CD8-positive, alpha-beta memory T cell (primary cell): ENCODE data around the gene CKB. TPM values are rescaled to one million over a fixed set of nuclear protein-coding genes. Genes with fewer than 3 reads are reported as not detected.

ENCODE experiments used
- CTCF ChIA-PET: fragments of 350-600 bp; sonication (Branson Sonifier 250); formaldehyde crosslinking; loops from one replicate; lab custom pipeline; 2021; ENCODE audit warnings: antibody characterized with exemption; lab: Charles Lee
- POLR2A ChIA-PET: fragments of 350-600 bp; sonication (Branson Sonifier 250); formaldehyde crosslinking; loops from one replicate; lab custom pipeline; 2021; ENCODE audit warnings: antibody characterized with exemption; lab: Charles Lee
- DNase-seq, 5 donors: peaks; one replicate each; pipeline versions ENCODE4 v3.0.0 to v3.0.0-alpha.2; 2020 to 2022; ENCODE audit warnings: mixed read lengths in 1 of 5
- H3K27ac ChIP-seq: one replicate; pipeline ENCODE4 v1.7.0; 2013; ENCODE audit warnings: low read depth, mild to moderate bottlenecking, low read length, moderate library complexity
- H3K27me3 ChIP-seq: 2 replicates; pipeline ENCODE4 v1.7.0; 2013; ENCODE audit warnings: low read length, mild to moderate bottlenecking; ENCODE audit not compliant: insufficient read depth, poor library complexity, severe bottlenecking
- H3K36me3 ChIP-seq: 2 replicates; pipeline ENCODE4 v1.7.0; 2013; ENCODE audit warnings: mild to moderate bottlenecking, low read length, moderate library complexity; ENCODE audit not compliant: insufficient read depth
- H3K4me1 ChIP-seq: 2 replicates; pipeline ENCODE4 v1.7.0; 2013; ENCODE audit warnings: mild to moderate bottlenecking, low read length, moderate library complexity; ENCODE audit not compliant: insufficient read depth
- H3K4me3 ChIP-seq: 2 replicates; pipeline ENCODE4 v1.7.0; 2013; ENCODE audit warnings: mild to moderate bottlenecking, low read length
- H3K9me3 ChIP-seq: 2 replicates; pipeline ENCODE4 v1.7.0; 2013; ENCODE audit warnings: mild to moderate bottlenecking, low read length
- H3K27ac Mint-ChIP-seq, 8 donors: one replicate each; pipeline ENCODE4 v1.8.0; 2020 to 2021; ENCODE audit warnings: mixed read lengths in 8 of 8, mild to moderate bottlenecking in 6 of 8, inconsistent platforms in 3 of 8, moderate library complexity in 3 of 8
- H3K27me3 Mint-ChIP-seq, 2 donors: one replicate each; pipeline ENCODE4 v1.8.0; 2020 to 2021; ENCODE audit warnings: mixed read lengths in 2 of 2, mild to moderate bottlenecking in 1 of 2, moderate library complexity in 1 of 2
- H3K36me3 Mint-ChIP-seq, 3 donors: one replicate each; pipeline ENCODE4 v1.8.0; 2020 to 2021; ENCODE audit warnings: mixed read lengths in 3 of 3, inconsistent platforms in 1 of 3, mild to moderate bottlenecking in 1 of 3
- H3K4me1 Mint-ChIP-seq, 3 donors: one replicate each; pipeline ENCODE4 v1.8.0; 2020 to 2021; ENCODE audit warnings: mixed read lengths in 3 of 3, inconsistent platforms in 1 of 3, mild to moderate bottlenecking in 1 of 3
- H3K4me3 Mint-ChIP-seq, 7 donors: one replicate each; pipeline ENCODE4 v1.8.0; 2020 to 2021; ENCODE audit warnings: mixed read lengths in 7 of 7, mild to moderate bottlenecking in 6 of 7, moderate library complexity in 4 of 7, inconsistent platforms in 2 of 7
- H3K9me3 Mint-ChIP-seq, 5 donors: one replicate each; pipeline ENCODE4 v1.8.0; 2020 to 2022; ENCODE audit warnings: mixed read lengths in 5 of 5, mild to moderate bottlenecking in 3 of 5, moderate library complexity in 2 of 5, inconsistent platforms in 1 of 5
- polyA plus RNA-seq: library from polyadenylated mRNA; unstranded; fragments of 300-500 nt; fragmentation: Illumina TruSeq; gene quantifications from one replicate; pipeline ENCODE4 v1.2.3, GENCODE V29; 2021
- total RNA-seq, 2 experiments: library from RNA; stranded (reverse); gene quantifications; one replicate each; pipeline ENCODE4 v1.2.3, GENCODE V29; 2021

The CKB gene
- total and polyA plus RNA-seq, 3 experiments from 2014 or later: 1.1 to 2.7 (median 1.5) TPM

DNA sequence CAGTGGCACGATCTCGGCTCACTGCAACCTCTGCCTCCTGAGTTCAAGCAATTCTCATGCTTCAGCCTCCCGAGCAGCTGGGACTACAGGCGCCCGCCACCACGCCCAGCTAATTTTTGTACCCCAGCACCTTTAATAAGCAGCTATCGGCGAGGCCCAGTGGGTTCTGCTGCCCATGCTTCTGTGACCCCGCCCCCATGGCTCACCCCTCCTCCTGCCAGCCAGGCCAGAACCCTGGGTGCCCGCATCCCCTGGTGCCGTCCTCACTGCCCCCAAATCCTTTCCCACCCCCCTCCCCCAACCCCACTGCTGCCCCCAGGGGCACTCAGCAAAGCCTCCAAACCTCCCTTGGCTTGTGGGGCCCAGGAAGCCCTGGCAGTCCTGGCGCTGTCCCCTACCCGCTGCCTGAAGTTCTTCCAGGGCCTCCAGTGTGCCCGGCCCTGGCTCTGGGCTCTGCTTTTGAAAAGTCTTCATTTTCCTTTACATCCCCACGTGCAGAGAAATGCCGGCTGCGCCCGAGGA, 25.4 kb upstream of the CKB start:
- peak overlapping the region in 1 of 7 donors; percentile 54 for H3K4me3 Mint-ChIP-seq
- H3K4me1 Mint-ChIP-seq: peaks cover 2 to 13% (median 4%) of the 10 kb centered on the region in 3 donors
- Histone ChIP-seq H3K4me3 (no peak overlapping the region), H3K4me1 (no peaks in the 10 kb centered on the region), H3K27me3 (no peaks in the 10 kb centered on the region), H3K36me3 (no peaks in the 10 kb centered on the region), H3K9me3 (no peaks in the 10 kb centered on the region), H3K27ac (no peak overlapping the region)
- POLR2A ChIA-PET: no interaction called here
- no peak for DNase-seq
- no peaks in the 10 kb centered on the region for H3K27me3 Mint-ChIP-seq
- CTCF ChIA-PET: interaction anchor here (1.2 to 9.0 kb wide), 2 partner anchors 29 to 33 kb away, joined by 3 to 61 read pairs; no protein-coding TSS in a partner anchor
- H3K9me3 Mint-ChIP-seq: no peaks in the 10 kb centered on the region
- peaks cover 0 to 14% (median 0%) of the 10 kb centered on the region in 3 donors for H3K36me3 Mint-ChIP-seq
- H3K27ac Mint-ChIP-seq: peak overlapping the region in 1 of 8 donors; percentile 24

DNA sequence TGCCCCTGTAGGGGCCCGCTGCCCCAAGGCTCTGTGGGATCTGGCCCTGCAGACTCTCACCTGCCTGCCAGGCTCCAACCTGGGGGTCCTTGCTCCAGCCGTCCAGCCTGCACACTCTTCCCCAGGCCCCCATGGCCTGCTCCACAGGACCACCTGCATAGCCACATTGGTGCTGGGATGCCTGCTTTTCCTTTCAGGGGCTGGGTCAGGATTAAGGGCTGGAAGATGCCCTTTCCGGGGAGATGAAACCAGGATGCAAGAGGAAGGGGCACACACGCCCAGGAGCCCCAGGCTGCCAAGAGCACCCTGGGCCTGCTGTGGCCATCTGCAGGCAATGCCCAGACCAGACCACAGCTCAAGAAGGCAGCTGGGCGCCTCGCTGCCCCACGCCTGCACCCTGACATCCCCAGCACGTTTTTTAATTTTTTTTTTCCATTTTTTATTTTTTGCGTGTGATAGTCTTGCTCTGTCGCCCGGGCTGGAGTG, 24.9 kb upstream of the CKB start:
- Mint-ChIP-seq H3K36me3 (peaks cover 0 to 10% (median 0%) of the 10 kb centered on the region in 3 donors), H3K27ac (no peak overlapping the region), H3K9me3 (no peaks in the 10 kb centered on the region), H3K27me3 (no peaks in the 10 kb centered on the region), H3K4me3 (peak overlapping the region in 1 of 7 donors; percentile 54), H3K4me1 (peaks cover 1 to 12% (median 4%) of the 10 kb centered on the region in 3 donors)
- CTCF ChIA-PET: interaction anchor here (0.6 to 9.0 kb wide), 7 partner anchors 11 to 61 kb away, joined by 3 to 61 read pairs (median 3); no protein-coding TSS in a partner anchor
- H3K36me3 ChIP-seq: no peaks in the 10 kb centered on the region
- no peaks in the 10 kb centered on the region for H3K27me3 ChIP-seq
- POLR2A ChIA-PET: no interaction called here
- H3K4me1 ChIP-seq: no peaks in the 10 kb centered on the region
- H3K4me3 ChIP-seq: no peak overlapping the region
- no peaks in the 10 kb centered on the region for H3K9me3 ChIP-seq
- H3K27ac ChIP-seq: no peak overlapping the region
- no peak for DNase-seq

DNA sequence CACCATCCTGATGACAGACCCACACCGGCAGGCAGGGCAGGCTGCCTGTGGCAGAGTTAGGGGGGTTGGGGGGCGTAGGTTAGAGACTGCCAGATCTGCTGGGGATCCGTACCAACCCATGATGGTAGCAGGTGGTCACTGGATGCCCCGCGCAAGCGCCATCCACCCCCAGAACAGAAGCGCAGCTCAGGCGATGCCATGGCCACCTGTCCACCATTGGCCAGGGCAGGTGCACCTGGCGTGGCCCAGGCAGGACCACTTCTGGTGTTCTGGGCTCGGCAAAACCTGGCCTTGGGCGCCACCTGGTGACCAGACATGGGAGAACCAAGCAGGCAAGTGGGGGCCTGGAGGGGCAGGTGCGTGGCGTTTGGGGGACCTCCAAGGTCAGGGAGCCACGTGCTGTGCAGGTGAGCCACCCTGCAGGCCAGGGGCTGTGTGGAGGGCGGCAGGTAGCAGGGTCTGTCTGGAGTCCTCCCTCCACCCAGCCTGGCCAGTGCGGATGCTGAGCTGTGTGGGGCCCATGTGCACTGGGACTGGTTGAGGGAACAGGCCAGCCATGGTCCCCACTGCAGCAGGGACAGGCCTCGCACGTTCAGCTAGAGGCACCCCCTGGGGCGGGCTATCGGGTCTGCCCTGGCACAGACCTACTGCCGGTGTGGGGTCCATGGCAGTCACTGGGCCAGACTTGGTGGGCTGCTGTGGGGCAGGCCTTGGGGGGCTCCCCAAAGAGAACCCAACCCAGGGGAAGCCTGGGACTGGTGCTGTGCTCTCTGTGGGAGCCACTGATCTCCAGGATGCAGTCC, 24.2 kb upstream of the CKB start:
- ChIA-PET POLR2A (no interaction called here), CTCF (interaction anchor here (0.6 to 9.0 kb wide), 8 partner anchors 10 to 61 kb away, joined by 3 to 61 read pairs (median 3); no protein-coding TSS in a partner anchor)
- Mint-ChIP-seq H3K27me3 (no peaks in the 10 kb centered on the region), H3K9me3 (no peaks in the 10 kb centered on the region), H3K4me1 (peaks cover 0 to 10% (median 4%) of the 10 kb centered on the region in 3 donors), H3K4me3 (no peak overlapping the region), H3K36me3 (peaks cover 0 to 6% (median 0%) of the 10 kb centered on the region in 3 donors), H3K27ac (no peak overlapping the region)
- H3K4me1 ChIP-seq: no peaks in the 10 kb centered on the region
- H3K27ac ChIP-seq: no peak overlapping the region
- no peaks in the 10 kb centered on the region for H3K36me3 ChIP-seq
- no peak overlapping the region for H3K4me3 ChIP-seq
- H3K27me3 ChIP-seq: no peaks in the 10 kb centered on the region
- peak; percentile 65 to 82 (median 73) for DNase-seq
- H3K9me3 ChIP-seq: no peaks in the 10 kb centered on the region

DNA sequence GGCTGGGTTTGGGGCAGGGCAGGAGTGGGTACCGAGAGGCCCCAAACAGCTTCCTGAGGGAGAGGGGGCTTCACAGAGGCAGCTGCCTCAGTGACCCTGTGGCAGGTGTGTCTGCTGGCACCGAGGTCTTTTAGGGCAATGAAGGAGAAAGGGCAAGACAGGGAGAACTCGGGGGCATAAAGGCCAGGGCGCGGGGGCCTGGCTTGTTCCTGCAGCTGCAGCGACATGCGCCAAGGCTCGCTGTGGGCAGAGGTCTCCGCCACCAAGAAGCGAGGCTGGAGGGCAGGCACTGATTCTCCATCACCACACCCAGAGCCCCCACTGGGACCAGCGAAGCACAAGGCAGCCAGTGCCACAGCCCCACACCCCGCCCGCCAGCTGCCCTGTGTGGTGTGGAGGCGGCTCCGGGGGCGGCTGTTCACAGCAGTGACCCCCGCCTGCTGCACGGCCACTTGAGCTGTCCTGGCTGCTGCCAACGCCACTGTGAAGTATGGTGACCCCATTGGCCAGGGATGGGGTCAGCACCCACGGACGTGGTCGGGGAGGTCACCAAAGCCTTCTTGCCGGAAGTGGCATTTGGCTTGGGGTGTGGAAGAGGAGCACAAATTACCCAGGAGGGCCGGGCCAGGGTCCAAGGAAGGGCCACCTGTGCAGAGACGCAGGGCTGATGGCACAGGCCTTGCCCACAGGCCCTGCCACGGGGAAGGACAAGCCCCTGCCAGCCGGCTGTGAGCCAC, 23.5 kb upstream of the CKB start:
- POLR2A ChIA-PET: no interaction called here
- peaks cover 0 to 2% (median 0%) of the 10 kb centered on the region in 3 donors for H3K36me3 Mint-ChIP-seq
- CTCF ChIA-PET: interaction anchor here (1.1 to 9.0 kb wide), 6 partner anchors 9 to 60 kb away, joined by 3 to 61 read pairs (median 4); no protein-coding TSS in a partner anchor
- H3K27me3 ChIP-seq: no peaks in the 10 kb centered on the region
- no peaks in the 10 kb centered on the region for H3K4me1 ChIP-seq
- no peak overlapping the region for H3K27ac ChIP-seq
- H3K27me3 Mint-ChIP-seq: no peaks in the 10 kb centered on the region
- no peaks in the 10 kb centered on the region for H3K36me3 ChIP-seq
- no peaks in the 10 kb centered on the region for H3K9me3 ChIP-seq
- no peak overlapping the region for H3K4me3 Mint-ChIP-seq
- no peak overlapping the region for H3K27ac Mint-ChIP-seq
- no peak overlapping the region for H3K4me3 ChIP-seq
- H3K9me3 Mint-ChIP-seq: no peaks in the 10 kb centered on the region
- H3K4me1 Mint-ChIP-seq: peaks cover 0 to 6% (median 0%) of the 10 kb centered on the region in 3 donors
- DNase-seq: no peak

DNA sequence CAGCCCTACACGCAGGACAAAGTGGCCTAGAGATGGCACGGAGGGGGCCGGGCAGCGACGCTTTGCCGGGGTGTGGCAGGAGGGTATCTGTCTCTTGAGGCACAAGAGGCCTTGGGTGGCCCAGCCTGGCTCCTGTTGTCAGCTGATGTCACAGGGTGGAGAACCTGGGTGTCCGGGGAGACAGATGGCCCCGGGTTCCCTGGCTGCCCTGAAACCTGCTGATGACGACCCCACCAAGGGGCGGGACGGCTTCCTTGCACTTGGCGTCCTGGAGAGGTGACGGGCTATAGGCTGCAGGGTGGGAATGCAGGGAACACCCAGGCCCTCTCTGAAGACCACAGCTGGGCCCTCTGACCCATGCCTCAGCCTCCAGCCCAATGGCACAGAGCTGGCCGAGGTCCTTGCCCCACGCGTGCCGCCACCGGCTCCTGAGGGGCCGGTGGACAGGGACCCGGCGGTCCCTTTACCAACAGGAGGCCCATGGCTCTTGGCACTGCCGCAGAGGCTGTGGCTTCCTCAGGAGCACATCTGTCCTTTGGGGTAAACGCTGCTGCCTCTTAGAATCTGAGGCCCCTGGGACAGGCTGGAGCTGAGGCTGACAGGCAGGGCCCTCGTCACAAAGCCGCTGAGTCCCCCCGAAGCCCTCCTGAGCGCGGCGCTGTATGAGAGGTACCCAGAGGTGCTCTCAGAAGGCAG, 22.7 kb upstream of the CKB start:
- no peaks in the 10 kb centered on the region for H3K36me3 ChIP-seq
- H3K4me3 Mint-ChIP-seq: no peak overlapping the region
- no peaks in the 10 kb centered on the region for H3K27me3 ChIP-seq
- ChIA-PET POLR2A (no interaction called here), CTCF (interaction anchor here (1.1 to 9.0 kb wide), 5 partner anchors 8 to 45 kb away, joined by 3 to 61 read pairs (median 4); no protein-coding TSS in a partner anchor)
- H3K4me1 ChIP-seq: no peaks in the 10 kb centered on the region
- no peak overlapping the region for H3K27ac ChIP-seq
- no peak overlapping the region for H3K27ac Mint-ChIP-seq
- no peak for DNase-seq
- H3K9me3 Mint-ChIP-seq: no peaks in the 10 kb centered on the region
- no peak overlapping the region for H3K4me3 ChIP-seq
- H3K36me3 Mint-ChIP-seq: peaks cover 0 to 2% (median 0%) of the 10 kb centered on the region in 3 donors
- H3K9me3 ChIP-seq: no peaks in the 10 kb centered on the region
- peaks cover 0 to 6% (median 0%) of the 10 kb centered on the region in 3 donors for H3K4me1 Mint-ChIP-seq
- no peaks in the 10 kb centered on the region for H3K27me3 Mint-ChIP-seq

DNA sequence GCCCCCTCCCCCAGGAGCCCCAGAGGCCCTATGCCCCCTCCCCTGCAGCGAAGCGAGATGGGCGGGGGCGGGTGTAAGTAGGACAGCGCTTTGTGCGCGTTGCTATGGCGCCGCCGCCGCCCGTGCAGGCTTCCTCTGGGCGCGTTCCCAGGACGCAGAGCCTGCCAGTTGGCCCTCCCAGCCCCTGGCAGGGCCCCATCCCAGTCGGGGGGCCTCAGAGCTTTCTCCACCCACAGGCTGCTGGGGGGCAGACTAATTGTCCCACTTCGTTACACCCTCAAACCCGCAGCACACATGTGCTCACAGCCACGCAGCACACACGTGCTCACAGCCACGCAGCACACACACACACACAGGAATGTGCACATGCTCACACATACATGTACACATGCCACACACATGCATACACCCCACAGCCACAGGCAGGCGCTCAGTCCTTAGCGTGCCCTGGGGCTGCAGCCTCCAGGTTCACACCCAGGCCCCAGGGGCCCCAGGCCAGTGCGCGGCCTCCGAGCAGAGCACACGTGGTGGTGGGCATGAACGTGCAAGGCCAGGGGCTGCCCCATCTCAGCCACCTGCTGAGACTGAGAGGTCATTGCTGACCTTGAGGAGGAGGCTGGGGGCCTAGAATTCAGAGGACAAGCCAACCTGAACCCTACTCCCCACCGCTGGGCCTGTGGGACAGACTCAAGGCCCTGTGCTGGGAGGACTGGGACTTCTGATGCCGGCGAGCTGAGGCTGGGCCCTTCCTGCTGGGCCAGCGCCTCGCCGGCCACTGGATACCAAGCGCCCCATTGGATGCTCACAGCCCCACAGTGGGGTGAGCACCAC, 22.0 kb upstream of the CKB start:
- Mint-ChIP-seq H3K4me3 (no peak overlapping the region), H3K4me1 (peaks cover 0 to 6% (median 0%) of the 10 kb centered on the region in 3 donors), H3K27me3 (no peaks in the 10 kb centered on the region), H3K36me3 (no peaks in the 10 kb centered on the region), H3K9me3 (no peaks in the 10 kb centered on the region), H3K27ac (no peak overlapping the region)
- Histone ChIP-seq H3K9me3 (no peaks in the 10 kb centered on the region), H3K4me1 (no peaks in the 10 kb centered on the region), H3K27me3 (no peaks in the 10 kb centered on the region), H3K36me3 (no peaks in the 10 kb centered on the region), H3K4me3 (no peak overlapping the region), H3K27ac (no peak overlapping the region)
- DNase-seq: no peak
- POLR2A ChIA-PET: no interaction called here
- CTCF ChIA-PET: interaction anchor here (1.1 to 9.0 kb wide), 3 partner anchors 10 to 44 kb away, joined by 3 to 61 read pairs (median 4); no protein-coding TSS in a partner anchor
